D721Med (cell line): Measurements from ENCODE around the gene TMEM129.
"Not testable (repeated sequence)": the region's sequence is repeated elsewhere in the genome, so short reads cannot be mapped to it uniquely, and the experiment has no call there.

Experiments
- DNase-seq: peaks from one replicate; pipeline ENCODE4 v3.0.0; 2011; ENCODE audit warnings: low spot score; ENCODE audit not compliant: insufficient read length
- FAIRE-seq: peaks from 2 replicates; lab custom pipeline; 2011; peaks lifted over from hg19 to GRCh38; lab: Jason Lieb, UNC
- CTCF ChIP-seq: IDR thresholded peaks from 2 replicates; pipeline ENCODE4 v1.5.1; 2012; ENCODE audit warnings: mild to moderate bottlenecking, control low read depth; ENCODE audit not compliant: insufficient read depth; ENCODE audit errors: missing control alignments

The TMEM129 gene

GRCh38 chr4:1706358-1706757 lies 14.8 kb downstream of the TMEM129 start:
- DNase-seq (no peak), FAIRE-seq (no peak)
- TF ChIP-seq CTCF = no peak

GRCh38 chr4:1705732-1706131 lies 15.4 kb downstream of the TMEM129 start:
- TF ChIP-seq CTCF = no peak
- FAIRE-seq = no peak
- DNase-seq = no peak

GRCh38 chr4:1703867-1704266 lies 17.3 kb downstream of the TMEM129 start:
- TF ChIP-seq CTCF = no peak
- FAIRE-seq (no peak), DNase-seq (no peak)

GRCh38 chr4:1701671-1702070 lies 19.5 kb downstream of the TMEM129 start:
- FAIRE-seq, DNase-seq: not testable (repeated sequence)

- FAIRE-seq (no peak), DNase-seq (no peak)
- no peak for TF ChIP-seq CTCF
Observed at GRCh38 chr4:1695913-1696312, 25.2 kb downstream of the TMEM129 start.

GRCh38 chr4:1693131-1693896 lies 27.8 kb downstream of the TMEM129 start:
- FAIRE-seq = no peak
- peak; percentile 93 for TF ChIP-seq CTCF
- no peak for DNase-seq

- FAIRE-seq (no peak), DNase-seq (no peak)
- no peak for TF ChIP-seq CTCF
Observed at GRCh38 chr4:1691737-1692373, 29.3 kb downstream of the TMEM129 start.
